ENCODE results near the gene TRIM14. TPM values are rescaled to one million over a fixed set of nuclear protein-coding genes. Genes with fewer than 3 reads are reported as not detected.

The TRIM14 gene
- total and polyA plus RNA-seq, 2 of the 13 experiments (the other 11 are each of a cell fraction or from before 2014, with no cell fraction given): 9.2 to 13.0 TPM

GRCh38 chr9:98158071-98158831 is 39.2 kb upstream of the TRIM14 start:
- H3K79me2 ChIP-seq (ENCODE audit: insufficient read depth, low read length): peaks cover 7% of the 10 kb centered on the region
- no peaks in the 10 kb centered on the region for H3K27me3 ChIP-seq (ENCODE audit: control insufficient read depth in 1 of 2, insufficient read depth in 2 of 2, low read length in 2 of 2)
- BruUV-seq (replicated peaks): no TSS peak
- H3K4me1 ChIP-seq (ENCODE audit: insufficient read depth, low read length): peaks cover 42% of the 10 kb centered on the region
- intact Hi-C loops (cut with micrococcal nuclease; ENCODE audit: unreplicated experiment): loop anchor here (1.0 kb wide), 1 partner anchor 10 kb away; no protein-coding TSS in a partner anchor
- H3K9ac ChIP-seq (ENCODE audit: insufficient read depth, low read depth, low read length): no peak overlapping the region
- in situ Hi-C loops (cut with HindIII; ENCODE audit: extremely low pct_ligation_motif_present, low pct_unique_long_range_greater_than_20kb): no loop called here
- ChIA-PET POLR2A (interaction anchor here (0.9 to 1.9 kb wide), 3 partner anchors 39 to 100 kb away, joined by 3 to 5 read pairs (median 3); partner anchors contain the start of genes TBC1D2 and TRIM14), CTCF (ENCODE audit: low intra/inter-chr PET ratio, low total read pairs) (no interaction called here)
- DNase-seq (ENCODE audit: low spot score): peak; percentile 88
- no peaks in the 10 kb centered on the region for H3K9me3 ChIP-seq (ENCODE audit: low read length)
- peaks cover 5 to 25% of the 10 kb centered on the region in 2 experiments; a peak in 4 of 5 replicates for H3K36me3 ChIP-seq (replicated peaks in 1 of 2; ENCODE audit: control insufficient read depth in 1 of 2, insufficient read depth in 2 of 2, low read length in 2 of 2)
- peak overlapping the region; percentile 16; the same call in 1 of the 2 replicates for H3K4me2 ChIP-seq (ENCODE audit: low read depth, low read length)
- no peak overlapping the region for H2AFZ ChIP-seq (ENCODE audit: low read length)
- H3K4me3 ChIP-seq (replicated peaks in 1 of 3; ENCODE audit: insufficient read depth in 1 of 3, low read depth in 2 of 3, low read length in 3 of 3): no peak overlapping the region
- H3K27ac ChIP-seq (ENCODE audit: extremely low read length, insufficient read depth, low read length): no peak overlapping the region
- FAIRE-seq: peak; percentile 77
- ATAC-seq: peak; percentile 98
- no peaks in the 10 kb centered on the region for H4K20me1 ChIP-seq (ENCODE audit: insufficient read depth, low read length)
- 3% methylated on average over 4 of the region's 4 CpGs for WGBS (ENCODE audit: low lambda C conversion rate)
- no peak for TF ChIP-seq ZNF841 (CRISPR knock-in tag; IDR thresholded peaks at IDR 0.05; ENCODE audit: borderline replicate concordance)
- no peak for TF ChIP-seq NCOR1 (IDR thresholded peaks at IDR 0.05; ENCODE audit: borderline replicate concordance, low read length)
- TF ChIP-seq ZNF382 (CRISPR knock-in tag; IDR thresholded peaks at IDR 0.05; ENCODE audit: borderline replicate concordance): no peak
- TF ChIP-seq ZFX (CRISPR knock-in tag; IDR thresholded peaks at IDR 0.05; ENCODE audit: low read depth): peak; percentile 87
- TF ChIP-seq ASH2L (IDR thresholded peaks at IDR 0.05; ENCODE audit: insufficient read length, low read depth, low read length): no peak
- no peak for TF ChIP-seq ZNF782 (CRISPR knock-in tag; IDR thresholded peaks at IDR 0.05; ENCODE audit: borderline replicate concordance)
- peak; percentile 49; the same call in 1 of the 2 replicates for TF ChIP-seq RARA (CRISPR knock-in tag; IDR thresholded peaks at IDR 0.05)
- TF ChIP-seq ZNF580 (CRISPR knock-in tag; IDR thresholded peaks at IDR 0.05; ENCODE audit: borderline replicate concordance, low read depth): 0 out of 2 replicates have a peak, but pooled peaks have one; percentile 26
- TF ChIP-seq ZEB1 (IDR thresholded peaks at IDR 0.05; ENCODE audit: insufficient replicate concordance, low read depth): no peak
- peak; percentile 49 for TF ChIP-seq ZNF263 (CRISPR knock-in tag; IDR thresholded peaks at IDR 0.05)
- peak; percentile 85 for TF ChIP-seq ARID5B (CRISPR knock-in tag; IDR thresholded peaks at IDR 0.05)
- no peak for TF ChIP-seq ZNF776 (CRISPR knock-in tag; IDR thresholded peaks at IDR 0.05)
- peak; percentile 57; the same call in 1 of the 2 replicates for TF ChIP-seq FOXJ3 (CRISPR knock-in tag; IDR thresholded peaks at IDR 0.05; ENCODE audit: borderline replicate concordance)
- TF ChIP-seq ZNF331 (CRISPR knock-in tag; IDR thresholded peaks at IDR 0.05): peak; percentile 82; the same call in 1 of the 2 replicates
- TF ChIP-seq SOX6 (IDR thresholded peaks at IDR 0.05): no peak
- peak; percentile 54 for TF ChIP-seq SOX6 (CRISPR knock-in tag; IDR thresholded peaks at IDR 0.05)
- 0 out of 2 replicates have a peak, but pooled peaks have one; percentile 39 for TF ChIP-seq ZHX1 (CRISPR knock-in tag; IDR thresholded peaks at IDR 0.05; ENCODE audit: low read depth)

Measured in HepG2 (cell line).